ENCODE measurements around the gene TMEM69.
"Not testable (repeated sequence)": the region's sequence is repeated elsewhere in the genome, so short reads cannot be mapped to it uniquely, and the experiment has no call there.

TMEM69 gene

DNA sequence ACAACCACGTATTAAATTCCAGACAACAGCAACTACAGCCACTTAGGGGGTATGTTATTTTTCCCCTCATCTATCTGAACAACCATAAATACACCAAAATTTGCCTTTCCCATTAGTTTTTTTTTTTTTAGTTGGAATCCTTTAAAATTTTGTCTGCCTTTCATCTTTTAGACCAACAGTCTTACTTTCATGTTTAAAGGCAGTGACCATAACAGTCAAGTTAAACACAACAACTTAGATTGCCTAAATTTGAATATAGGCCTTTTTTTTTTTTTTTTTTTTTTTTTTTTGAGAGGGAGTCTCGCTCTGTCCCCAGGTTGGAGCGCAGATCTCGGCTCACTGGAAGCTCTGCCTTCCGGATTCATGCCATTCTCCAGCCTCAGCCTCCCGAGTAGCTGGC is 5.0 kb upstream of the TMEM69 start:
- H3K4me1 ChIP-seq (ENCODE audit: insufficient read depth, low read length), result peaks cover 39% of the 10 kb centered on the region

GRCh38 chr1:45684402-45684801 is 3.6 kb upstream of the TMEM69 start:
- Histone ChIP-seq H3K27ac (ENCODE audit: low read length) (no peak overlapping the region), H3K27me3 (ENCODE audit: insufficient read depth, low read length) (no peaks in the 10 kb centered on the region), H3K4me1 (ENCODE audit: insufficient read depth, low read length) (peaks cover 26% of the 10 kb centered on the region), H3K9ac (ENCODE audit: low read depth, low read length) (peak overlapping the region; percentile 98; the same call in 1 of the 2 replicates), H3K9me3 (ENCODE audit: insufficient read depth, low read depth, low read length) (no peaks in the 10 kb centered on the region), H3K4me3 (ENCODE audit: low read length) (peak overlapping the region; percentile 94), H3K36me3 (ENCODE audit: insufficient read depth, low read depth, low read length) (no peaks in the 10 kb centered on the region)

More for the DNA sequence above, 5.0 kb upstream of the TMEM69 start:
- Histone ChIP-seq H3K27ac (ENCODE audit: low read length) (no peak overlapping the region), H3K9ac (ENCODE audit: low read depth, low read length) (no peak overlapping the region), H3K27me3 (ENCODE audit: insufficient read depth, low read length) (no peaks in the 10 kb centered on the region), H3K9me3 (ENCODE audit: insufficient read depth, low read depth, low read length) (no peaks in the 10 kb centered on the region), H3K4me3 (ENCODE audit: low read length) (peak overlapping the region; percentile 14; the same call in 1 of the 2 replicates), H3K36me3 (ENCODE audit: insufficient read depth, low read depth, low read length) (no peaks in the 10 kb centered on the region)

- H3K36me3 ChIP-seq (ENCODE audit: insufficient read depth, low read depth, low read length), result peaks cover 4% of the 10 kb centered on the region
Observed at GRCh38 chr1:45685308-45686014, 2.5 kb upstream of the TMEM69 start.

DNA sequence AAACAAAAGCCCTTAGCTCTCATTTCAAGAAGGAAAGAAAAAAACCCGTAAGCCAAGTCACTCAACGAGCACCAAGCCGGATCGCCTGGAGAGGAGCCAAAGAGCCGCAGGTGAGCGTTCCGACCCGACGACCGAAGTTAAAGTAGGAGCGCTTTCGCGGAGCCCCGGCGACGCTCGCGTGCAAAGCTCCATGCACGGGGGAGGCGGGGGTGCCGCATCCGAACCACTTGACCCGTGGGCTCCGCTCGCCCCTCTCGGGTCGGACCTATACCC is 2.0 kb upstream of the TMEM69 start:
- Histone ChIP-seq H3K27me3 (ENCODE audit: insufficient read depth, low read length) (no peaks in the 10 kb centered on the region), H3K4me1 (ENCODE audit: insufficient read depth, low read length) (peaks cover 22% of the 10 kb centered on the region), H3K27ac (ENCODE audit: low read length) (peak overlapping the region; percentile 94), H3K36me3 (ENCODE audit: insufficient read depth, low read depth, low read length) (peaks cover 8% of the 10 kb centered on the region), H3K4me3 (ENCODE audit: low read length) (peak overlapping the region; percentile 94), H3K9me3 (ENCODE audit: insufficient read depth, low read depth, low read length) (no peaks in the 10 kb centered on the region), H3K9ac (ENCODE audit: low read depth, low read length) (peak overlapping the region; percentile 98)

More at GRCh38 chr1:45685308-45686014, 2.5 kb upstream of the TMEM69 start:
- H3K9me3 ChIP-seq (ENCODE audit: insufficient read depth, low read depth, low read length), result no peaks in the 10 kb centered on the region
- H3K9ac ChIP-seq (ENCODE audit: low read depth, low read length), result peak overlapping the region; percentile 98
- H3K4me1 ChIP-seq (ENCODE audit: insufficient read depth, low read length), result peaks cover 24% of the 10 kb centered on the region
- peak overlapping the region; percentile 94 for H3K4me3 ChIP-seq (ENCODE audit: low read length)
- H3K27me3 ChIP-seq (ENCODE audit: insufficient read depth, low read length), result no peaks in the 10 kb centered on the region
- peak overlapping the region; percentile 94 for H3K27ac ChIP-seq (ENCODE audit: low read length)

DNA sequence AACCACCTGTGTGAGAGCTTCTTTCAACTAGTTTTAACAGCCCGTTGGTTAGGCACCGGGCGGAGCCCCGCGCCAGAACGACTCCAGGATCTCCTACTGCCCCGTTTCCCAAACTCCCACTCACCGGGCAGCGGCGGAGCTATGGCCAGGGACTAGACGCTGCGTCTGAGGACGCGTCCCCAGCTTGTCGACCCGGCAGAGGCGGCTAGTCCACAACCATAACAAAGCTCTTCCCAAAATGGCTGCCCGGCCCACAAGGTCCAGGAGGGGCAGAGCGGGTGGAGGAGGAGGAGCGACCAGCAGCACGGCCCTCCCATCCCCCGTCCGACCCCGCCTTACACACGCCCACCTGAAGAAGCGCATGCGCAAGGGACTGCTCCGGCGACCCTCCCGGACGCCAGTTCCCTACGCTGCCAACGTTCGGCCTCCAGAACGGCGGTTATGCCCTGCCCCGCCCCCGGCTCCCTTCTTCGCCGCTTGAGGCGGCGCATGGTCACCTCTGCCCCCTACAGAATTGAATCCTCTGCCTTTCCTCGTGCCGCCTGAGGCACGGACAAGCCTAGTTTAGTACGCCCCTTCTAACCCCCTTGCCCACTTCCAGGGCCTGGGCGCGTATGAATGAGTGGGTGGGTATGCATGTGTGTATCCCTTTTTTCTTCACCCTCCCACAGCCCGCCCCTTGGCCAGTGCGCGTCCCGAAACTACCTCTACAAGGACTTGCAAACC is 1.5 kb upstream of the TMEM69 start, which contains the start of gene GPBP1L1:
TSS of gene GPBP1L1 (minus strand) at position 246 of the 726 bp plus-strand sequence. CDS start 27,446 bp downstream, outside the sequence.
- Histone ChIP-seq H3K9ac (ENCODE audit: low read depth, low read length) (peak within 1 kb of the TSS; percentile 98), H3K36me3 (ENCODE audit: insufficient read depth, low read depth, low read length) (peaks cover 13% of the 10 kb centered on the region), H3K9me3 (ENCODE audit: insufficient read depth, low read depth, low read length) (no peaks in the 10 kb centered on the region), H3K27ac (ENCODE audit: low read length) (peak within 1 kb of the TSS; percentile 94), H3K27me3 (ENCODE audit: insufficient read depth, low read length) (no peaks in the 10 kb centered on the region), H3K4me3 (ENCODE audit: low read length) (peak within 1 kb of the TSS; percentile 94), H3K4me1 (ENCODE audit: insufficient read depth, low read length) (peaks cover 17% of the 10 kb centered on the region)

- no peaks in the 10 kb centered on the region for H3K9me3 ChIP-seq (ENCODE audit: insufficient read depth, low read depth, low read length)
- peak overlapping the region; percentile 98; the same call in 1 of the 2 replicates for H3K9ac ChIP-seq (ENCODE audit: low read depth, low read length)
- H3K4me3 ChIP-seq (ENCODE audit: low read length), result peak overlapping the region; percentile 94
- H3K27ac ChIP-seq (ENCODE audit: low read length), result peak overlapping the region; percentile 80
- peaks cover 17% of the 10 kb centered on the region for H3K36me3 ChIP-seq (ENCODE audit: insufficient read depth, low read depth, low read length)
- no peaks in the 10 kb centered on the region for H3K27me3 ChIP-seq (ENCODE audit: insufficient read depth, low read length)
- peaks cover 13% of the 10 kb centered on the region; the same call in 1 of the 2 replicates for H3K4me1 ChIP-seq (ENCODE audit: insufficient read depth, low read length)
Observed at GRCh38 chr1:45687014-45687753, 797 bp upstream of the TMEM69 start.

- H3K4me3 ChIP-seq (ENCODE audit: low read length); H3K27me3 ChIP-seq (ENCODE audit: insufficient read depth, low read length); H3K9me3 ChIP-seq (ENCODE audit: insufficient read depth, low read depth, low read length); H3K27ac ChIP-seq (ENCODE audit: low read length); H3K9ac ChIP-seq (ENCODE audit: low read depth, low read length); H3K4me1 ChIP-seq (ENCODE audit: insufficient read depth, low read length): not testable (repeated sequence)
- H3K36me3 ChIP-seq (ENCODE audit: insufficient read depth, low read depth, low read length), result peaks cover 60% of the 10 kb centered on the region
Observed at GRCh38 chr1:45693811-45694210, 5.8 kb downstream of the TMEM69 start.

GRCh38 chr1:45694823-45695222 is 6.8 kb downstream of the TMEM69 start:
- Histone ChIP-seq H3K9me3 (ENCODE audit: insufficient read depth, low read depth, low read length) (no peaks in the 10 kb centered on the region), H3K9ac (ENCODE audit: low read depth, low read length) (no peak overlapping the region), H3K27me3 (ENCODE audit: insufficient read depth, low read length) (no peaks in the 10 kb centered on the region), H3K4me3 (ENCODE audit: low read length) (no peak overlapping the region), H3K36me3 (ENCODE audit: insufficient read depth, low read depth, low read length) (peaks cover 59% of the 10 kb centered on the region), H3K4me1 (ENCODE audit: insufficient read depth, low read length) (no peaks in the 10 kb centered on the region), H3K27ac (ENCODE audit: low read length) (no peak overlapping the region)

DNA sequence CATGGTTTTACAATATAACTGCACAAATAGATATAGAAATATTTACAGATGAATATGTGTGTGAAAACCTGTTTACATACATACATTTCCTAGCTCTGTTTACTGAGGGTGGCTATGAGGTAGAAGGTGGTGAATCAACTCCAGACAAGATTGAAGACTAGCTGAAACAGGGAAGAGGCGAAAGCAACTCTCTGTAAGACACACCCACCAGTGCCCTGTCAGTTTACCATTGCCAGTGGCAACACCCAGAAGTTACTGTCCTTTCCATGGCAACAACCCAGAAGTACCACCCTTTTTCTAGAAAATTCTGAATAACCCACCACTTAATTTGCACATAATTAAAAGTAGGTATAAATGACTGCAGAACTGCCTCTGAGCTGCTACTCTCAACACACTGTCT is 16.7 kb downstream of the TMEM69 start:
- no peak overlapping the region for H3K4me3 ChIP-seq (ENCODE audit: low read length)
- no peak overlapping the region for H3K9ac ChIP-seq (ENCODE audit: low read depth, low read length)
- no peaks in the 10 kb centered on the region for H3K4me1 ChIP-seq (ENCODE audit: insufficient read depth, low read length)
- no peaks in the 10 kb centered on the region for H3K36me3 ChIP-seq (ENCODE audit: insufficient read depth, low read depth, low read length)
- H3K9me3 ChIP-seq (ENCODE audit: insufficient read depth, low read depth, low read length), result no peaks in the 10 kb centered on the region
- no peaks in the 10 kb centered on the region for H3K27me3 ChIP-seq (ENCODE audit: insufficient read depth, low read length)
- no peak overlapping the region for H3K27ac ChIP-seq (ENCODE audit: low read length)

DNA sequence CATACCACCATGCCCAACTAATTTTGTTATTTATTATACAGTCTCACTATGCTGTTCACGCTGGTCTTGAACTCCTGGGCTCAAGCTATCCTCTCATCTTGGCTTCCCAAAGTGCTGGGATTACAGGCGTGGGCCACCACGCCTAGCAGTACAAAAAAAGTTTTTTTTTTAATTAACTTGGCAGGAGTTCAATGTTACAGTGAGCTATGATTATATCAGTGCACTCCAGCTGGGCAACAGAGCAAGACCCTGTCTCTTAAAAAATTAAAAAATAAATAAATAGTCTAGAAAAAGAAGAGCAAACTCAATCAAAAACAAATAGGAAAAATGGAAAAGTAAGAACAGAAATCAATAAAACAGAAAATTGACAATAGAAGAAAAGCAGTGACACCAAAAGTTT is 25.7 kb downstream of the TMEM69 start:
- 0 out of 2 replicates have a peak, but pooled peaks cover 5% of the 10 kb centered on the region for H3K36me3 ChIP-seq (ENCODE audit: insufficient read depth, low read depth, low read length)
- no peaks in the 10 kb centered on the region for H3K27me3 ChIP-seq (ENCODE audit: insufficient read depth, low read length)
- no peak overlapping the region for H3K9ac ChIP-seq (ENCODE audit: low read depth, low read length)
- no peaks in the 10 kb centered on the region for H3K9me3 ChIP-seq (ENCODE audit: insufficient read depth, low read depth, low read length)
- no peak overlapping the region for H3K4me3 ChIP-seq (ENCODE audit: low read length)
- no peak overlapping the region for H3K27ac ChIP-seq (ENCODE audit: low read length)
- H3K4me1 ChIP-seq (ENCODE audit: insufficient read depth, low read length), result no peaks in the 10 kb centered on the region

DNA sequence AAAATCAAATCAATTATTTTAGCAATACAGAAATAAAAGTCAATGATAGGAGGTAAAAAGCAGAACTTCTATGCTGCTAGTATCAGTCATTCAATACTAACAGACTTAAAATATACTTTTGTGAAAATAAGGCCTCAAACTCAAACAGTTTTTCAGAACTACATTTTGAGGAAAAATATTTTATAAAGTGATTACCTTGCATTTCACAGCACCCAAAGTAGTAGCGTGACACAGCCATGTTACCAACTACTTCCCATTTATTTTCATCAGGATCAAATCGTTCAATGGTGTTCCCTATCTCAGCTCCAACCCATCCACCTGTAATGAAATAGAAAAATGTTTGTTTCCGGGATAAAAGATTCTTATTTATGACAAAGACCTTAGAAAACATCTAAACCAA is 28.7 kb downstream of the TMEM69 start:
- no peak overlapping the region for H3K9ac ChIP-seq (ENCODE audit: low read depth, low read length)
- H3K27me3 ChIP-seq (ENCODE audit: insufficient read depth, low read length), result no peaks in the 10 kb centered on the region
- no peak overlapping the region for H3K4me3 ChIP-seq (ENCODE audit: low read length)
- H3K27ac ChIP-seq (ENCODE audit: low read length), result no peak overlapping the region
- 0 out of 2 replicates have a peak, but pooled peaks cover 5% of the 10 kb centered on the region for H3K36me3 ChIP-seq (ENCODE audit: insufficient read depth, low read depth, low read length)
- H3K9me3 ChIP-seq (ENCODE audit: insufficient read depth, low read depth, low read length), result no peaks in the 10 kb centered on the region
- H3K4me1 ChIP-seq (ENCODE audit: insufficient read depth, low read length), result no peaks in the 10 kb centered on the region
